IPS DF 6.9 (cell line): ENCODE data around the gene BPIFA2.

ENCODE experiments used
- DNase-seq: peaks from one replicate; pipeline ENCODE4 v3.0.0-alpha.2; 2013; ENCODE audit warnings: low read depth, low spot score
- H3K27ac ChIP-seq: one replicate; pipeline ENCODE4 v1.5.1; 2013; ENCODE audit warnings: low read length, control low read depth
- H3K27me3 ChIP-seq: 2 replicates; pipeline ENCODE4 v1.6.1; 2013; ENCODE audit warnings: mild to moderate bottlenecking, low read length; ENCODE audit not compliant: control insufficient read depth, insufficient read depth
- H3K36me3 ChIP-seq: 2 replicates; pipeline ENCODE4 v1.6.1; 2013; ENCODE audit warnings: low read length; ENCODE audit not compliant: control insufficient read depth, insufficient read depth
- H3K4me1 ChIP-seq: 2 replicates; pipeline ENCODE4 v1.6.1; 2013; ENCODE audit warnings: low read length; ENCODE audit not compliant: control insufficient read depth, insufficient read depth
- H3K4me3 ChIP-seq: 2 replicates; pipeline ENCODE4 v1.5.1; 2013; ENCODE audit warnings: mild to moderate bottlenecking, low read length
- H3K9me3 ChIP-seq: 2 replicates; pipeline ENCODE4 v1.6.1; 2013; ENCODE audit warnings: low read length, inconsistent platforms; ENCODE audit not compliant: control insufficient read depth, insufficient read depth
- WGBS: extraction: QIAGEN DNeasy Blood & Tissue Kit; methylation state at CpG from one replicate; pipeline ENCODE4 v1.1.7; 2013; ENCODE audit warnings: mixed read lengths, missing lambda C conversion rate; ENCODE audit not compliant: insufficient read length, insufficient coverage; 5-methylcytosine and 5-hydroxymethylcytosine counted together

Gene BPIFA2

DNA sequence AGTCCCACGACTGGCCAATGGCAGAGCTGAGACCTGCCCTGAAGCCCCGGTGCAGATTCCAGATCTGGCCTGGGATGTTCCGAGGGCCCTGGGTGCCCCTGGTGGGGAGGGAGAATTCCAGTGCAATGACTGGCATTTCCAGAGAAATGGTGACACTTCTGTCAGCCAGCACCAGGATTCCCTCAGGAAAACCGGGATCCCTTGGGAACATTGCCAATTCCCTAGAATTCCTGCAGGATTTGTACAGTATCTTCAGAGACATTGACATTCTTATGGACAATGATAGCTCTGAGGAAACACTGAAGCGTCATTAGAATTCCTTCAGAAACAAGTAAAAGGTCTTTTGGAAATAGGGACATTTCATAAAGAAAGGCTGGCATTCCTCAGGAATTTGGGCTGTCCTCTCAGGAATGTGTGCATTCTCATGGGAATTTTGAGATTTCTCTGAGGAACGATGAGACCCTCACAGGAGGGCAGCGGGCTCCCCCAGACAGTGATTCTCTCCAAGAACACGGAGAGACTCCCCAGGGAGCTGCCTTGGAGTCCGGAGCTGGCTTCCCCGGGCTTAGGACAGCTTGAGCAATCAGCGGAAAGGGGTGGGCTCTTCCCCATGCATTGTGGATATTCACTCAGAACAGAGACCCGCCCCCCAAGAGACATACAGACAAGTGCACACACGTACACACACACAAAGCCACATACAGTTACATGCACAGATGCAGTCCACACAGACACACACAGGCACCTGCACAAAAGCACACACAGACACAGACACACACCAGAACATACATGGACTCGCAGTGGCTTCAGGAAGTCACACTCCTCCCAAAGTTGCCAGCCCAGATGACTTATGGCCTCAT, 35.2 kb upstream of the BPIFA2 start:
- Histone ChIP-seq H3K27me3 (no peaks in the 10 kb centered on the region), H3K36me3 (no peaks in the 10 kb centered on the region), H3K27ac (no peak overlapping the region), H3K9me3 (no peaks in the 10 kb centered on the region), H3K4me1 (peaks cover 5% of the 10 kb centered on the region; the same call in 1 of the 2 replicates), H3K4me3 (no peak overlapping the region)
- DNase-seq = no peak
- no CpG with 5 or more reads among the region's 14 CpGs for WGBS

DNA sequence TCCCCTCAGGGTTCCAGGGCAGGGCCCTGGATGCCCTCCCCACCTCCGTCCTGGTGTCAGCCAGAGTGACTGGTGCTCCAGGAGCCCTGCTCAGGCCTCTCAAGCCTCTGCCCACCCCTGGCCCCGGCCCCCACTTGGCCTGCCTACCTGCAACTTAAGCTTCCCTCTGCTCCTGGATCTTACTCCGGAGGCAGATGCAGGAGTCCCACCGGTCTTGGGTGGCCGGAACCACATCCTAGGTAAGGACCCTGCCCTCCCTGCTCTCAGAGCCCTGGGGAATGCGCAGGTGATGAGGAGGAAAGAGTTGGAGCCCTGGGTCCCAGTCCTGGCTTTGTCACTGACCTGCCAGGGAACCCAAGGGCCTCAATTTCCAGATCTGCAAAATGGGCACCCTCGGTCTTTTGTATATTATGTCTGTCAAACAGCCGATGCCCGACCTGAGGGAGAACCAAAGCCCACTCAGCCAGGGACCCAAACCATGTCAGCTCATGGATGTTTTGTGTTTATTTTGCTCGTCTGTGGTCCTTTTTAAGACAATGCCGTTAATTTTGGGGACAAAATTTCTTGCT, 34.5 kb upstream of the BPIFA2 start:
- no CpG with 5 or more reads among the region's 11 CpGs for WGBS
- Histone ChIP-seq H3K9me3 (no peaks in the 10 kb centered on the region), H3K27me3 (no peaks in the 10 kb centered on the region), H3K36me3 (no peaks in the 10 kb centered on the region), H3K27ac (no peak overlapping the region), H3K4me3 (no peak overlapping the region), H3K4me1 (peaks cover 5% of the 10 kb centered on the region; the same call in 1 of the 2 replicates)
- no peak for DNase-seq

DNA sequence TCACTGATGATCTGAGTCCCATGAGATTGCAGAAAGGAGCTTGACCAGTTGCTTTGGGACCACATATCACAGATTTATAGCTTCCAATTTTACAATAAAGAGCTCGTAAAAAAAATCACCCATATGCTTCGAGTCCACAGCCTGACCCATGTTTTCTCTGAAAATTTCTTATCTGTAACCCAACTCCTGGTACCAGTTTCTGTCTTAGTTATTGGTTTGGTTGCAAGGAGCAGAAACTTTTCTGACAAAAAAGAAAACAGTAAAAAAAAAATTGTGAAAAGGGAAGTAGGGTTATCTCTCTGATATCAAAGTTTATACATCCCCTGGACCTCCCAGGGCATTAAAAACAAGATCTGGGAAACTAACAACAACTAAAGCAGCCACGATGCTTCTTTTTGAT, 30.8 kb upstream of the BPIFA2 start:
- Histone ChIP-seq H3K4me3 (no peak overlapping the region), H3K4me1 (peaks cover 4% of the 10 kb centered on the region; the same call in 1 of the 2 replicates), H3K9me3 (no peaks in the 10 kb centered on the region), H3K27ac (no peak overlapping the region), H3K36me3 (no peaks in the 10 kb centered on the region), H3K27me3 (no peaks in the 10 kb centered on the region)
- DNase-seq = no peak
- WGBS = no CpG with 5 or more reads among the region's 3 CpGs

DNA sequence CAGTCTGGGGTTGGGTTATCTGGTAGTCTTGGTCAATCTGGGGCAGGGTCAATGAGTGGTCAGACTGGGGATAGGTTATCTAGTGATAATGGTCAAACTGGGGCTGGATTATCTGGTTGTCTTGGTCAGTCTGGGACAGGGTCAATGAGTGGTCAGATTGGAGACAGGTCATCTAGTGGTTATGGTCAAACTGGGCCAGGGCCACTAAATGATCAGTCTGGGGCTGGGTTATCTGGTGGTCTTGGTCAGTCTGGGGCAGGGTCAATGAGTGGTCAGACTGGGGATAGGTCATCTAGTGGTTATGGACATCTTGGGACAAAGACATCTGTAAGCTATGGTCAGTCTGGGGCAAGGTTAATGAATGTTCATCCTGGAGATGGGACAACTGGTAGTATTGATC, 28.5 kb upstream of the BPIFA2 start:
- Histone ChIP-seq H3K27ac (no peak overlapping the region), H3K4me1 (no peaks in the 10 kb centered on the region), H3K9me3 (no peaks in the 10 kb centered on the region), H3K4me3 (no peak overlapping the region), H3K36me3 (no peaks in the 10 kb centered on the region), H3K27me3 (no peaks in the 10 kb centered on the region)
- DNase-seq = no peak

DNA sequence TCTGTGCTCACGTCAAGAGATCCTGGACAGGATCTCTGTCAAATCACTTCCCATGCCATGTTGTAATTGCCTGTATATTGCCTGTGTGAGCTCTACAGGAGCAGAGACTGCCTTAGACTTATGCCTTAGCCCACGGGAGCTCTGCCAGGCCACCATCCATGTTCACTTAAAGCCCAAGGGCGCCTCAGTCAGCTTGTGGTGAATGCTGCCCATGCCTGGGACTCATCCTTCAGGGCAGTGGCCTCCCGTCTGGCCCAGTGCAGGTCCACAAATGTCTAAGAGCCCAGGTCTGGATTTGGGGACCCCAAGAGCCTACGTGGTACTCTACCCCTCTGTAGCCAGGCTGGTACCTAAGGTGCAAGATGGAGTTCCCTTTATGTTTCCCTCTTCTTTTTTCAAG, 22.4 kb upstream of the BPIFA2 start:
- no peaks in the 10 kb centered on the region for H3K36me3 ChIP-seq
- H3K27me3 ChIP-seq = no peaks in the 10 kb centered on the region
- WGBS = no CpG with 5 or more reads among the region's 5 CpGs
- no peak overlapping the region for H3K27ac ChIP-seq
- no peaks in the 10 kb centered on the region for H3K9me3 ChIP-seq
- no peak for DNase-seq
- no peaks in the 10 kb centered on the region for H3K4me1 ChIP-seq
- no peak overlapping the region for H3K4me3 ChIP-seq

DNA sequence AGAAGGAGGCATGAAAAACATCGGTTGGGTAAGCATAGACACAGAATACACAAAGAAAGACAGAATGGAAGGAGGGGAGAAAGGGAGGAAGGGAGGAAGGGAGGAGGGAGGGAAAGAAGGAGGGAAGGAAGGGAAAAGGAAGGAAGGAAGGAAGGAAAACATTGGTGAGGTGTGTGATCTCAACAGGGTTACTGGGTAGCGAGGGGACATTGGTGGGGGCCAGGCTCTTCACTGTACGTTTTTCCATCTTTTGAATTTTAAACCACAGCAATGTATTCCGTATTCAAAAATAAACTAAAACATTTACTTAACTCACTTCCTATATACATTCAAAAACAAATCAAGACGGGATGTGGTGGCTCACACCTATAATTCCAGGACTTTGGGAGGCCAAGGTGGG, 20.7 kb upstream of the BPIFA2 start:
- Histone ChIP-seq H3K4me3 (no peak overlapping the region), H3K9me3 (no peaks in the 10 kb centered on the region), H3K36me3 (no peaks in the 10 kb centered on the region), H3K27ac (no peak overlapping the region), H3K4me1 (no peaks in the 10 kb centered on the region), H3K27me3 (no peaks in the 10 kb centered on the region)
- 100% methylated on average over 2 of the region's 5 CpGs for WGBS
- DNase-seq = no peak

DNA sequence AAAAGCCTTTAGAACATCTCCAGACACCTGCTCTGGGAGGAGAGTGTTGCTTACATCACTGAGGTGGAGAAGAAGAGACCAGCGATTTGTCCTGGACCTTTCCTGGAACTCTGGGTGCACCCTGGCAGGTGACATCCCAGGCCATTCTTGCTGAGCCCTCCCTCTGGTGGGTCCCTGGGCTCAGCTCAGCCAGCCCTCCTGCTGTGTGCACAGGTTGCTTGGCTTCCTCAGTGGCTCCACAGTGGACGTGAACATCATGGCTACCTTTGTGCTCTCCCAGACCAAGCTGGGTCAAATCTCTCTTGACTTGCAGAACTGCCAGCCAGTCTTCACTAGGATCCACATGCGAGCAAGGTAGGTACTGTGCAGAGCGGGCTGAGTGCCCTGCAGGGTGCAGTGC, 19.9 kb upstream of the BPIFA2 start:
- no peaks in the 10 kb centered on the region for H3K4me1 ChIP-seq
- no peaks in the 10 kb centered on the region for H3K27me3 ChIP-seq
- no peaks in the 10 kb centered on the region for H3K9me3 ChIP-seq
- no peak overlapping the region for H3K4me3 ChIP-seq
- H3K27ac ChIP-seq = no peak overlapping the region
- WGBS = no CpG with 5 or more reads among the region's 4 CpGs
- DNase-seq = no peak
- no peaks in the 10 kb centered on the region for H3K36me3 ChIP-seq

DNA sequence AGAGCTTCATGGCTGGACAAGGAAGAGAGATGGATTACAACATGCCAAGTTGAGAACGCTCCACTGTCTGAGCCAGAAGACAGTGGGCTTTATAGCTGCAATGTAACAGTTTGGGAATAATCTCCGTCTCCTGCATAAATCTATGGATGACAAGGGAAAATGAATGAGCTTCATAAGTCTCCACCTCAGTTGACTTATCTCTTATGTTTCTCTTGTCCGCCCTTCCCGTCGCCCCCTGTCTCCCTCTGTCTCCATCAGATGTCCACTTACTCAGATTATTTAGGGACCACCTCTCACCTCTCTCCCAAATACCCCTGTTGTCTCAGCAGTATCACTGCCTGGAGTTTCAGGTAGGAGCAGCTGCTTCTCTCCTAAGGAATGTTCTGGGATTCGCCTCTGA, 13.7 kb upstream of the BPIFA2 start:
- H3K4me3 ChIP-seq = no peak overlapping the region
- no peak overlapping the region for H3K27ac ChIP-seq
- no peak for DNase-seq
- WGBS = no CpG with 5 or more reads among the region's 6 CpGs
- H3K36me3 ChIP-seq = no peaks in the 10 kb centered on the region
- no peaks in the 10 kb centered on the region for H3K27me3 ChIP-seq
- no peaks in the 10 kb centered on the region for H3K4me1 ChIP-seq
- H3K9me3 ChIP-seq = no peaks in the 10 kb centered on the region

DNA sequence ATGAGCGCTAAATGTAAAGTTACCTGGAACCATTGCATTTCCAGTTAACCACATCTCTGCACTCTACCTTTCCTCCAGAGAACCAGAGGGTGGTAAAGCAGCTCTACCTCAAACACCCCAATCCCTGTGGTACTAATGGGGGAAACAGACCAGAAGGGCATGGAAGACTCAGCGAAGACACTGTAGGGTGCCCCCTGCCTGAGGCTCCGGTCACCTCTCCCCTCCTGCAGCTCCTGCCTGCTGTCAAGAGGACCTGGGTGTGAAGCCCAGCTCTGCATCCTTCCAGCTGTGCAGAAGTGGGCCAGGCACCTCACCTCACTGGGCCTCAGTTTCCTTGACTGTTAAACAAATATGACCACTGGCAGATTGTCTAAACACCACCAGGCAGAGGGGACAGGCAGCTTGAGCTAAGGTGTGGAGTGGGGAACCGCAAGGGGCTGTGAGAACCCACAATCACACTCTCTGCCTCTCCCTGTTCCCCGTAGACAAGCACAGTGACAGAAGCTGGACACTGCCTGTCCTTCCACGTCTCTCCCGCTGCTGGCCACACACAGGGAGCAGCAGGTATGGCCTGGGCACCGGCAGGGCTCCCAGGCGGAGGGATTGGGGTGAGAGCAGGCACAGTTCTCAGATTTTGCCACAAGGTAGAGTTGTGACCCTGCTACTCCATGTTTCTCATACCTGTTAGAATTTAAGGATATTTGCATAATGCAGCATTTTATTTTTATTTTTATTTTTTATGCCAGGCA, 9.1 kb upstream of the BPIFA2 start:
- Histone ChIP-seq H3K27ac (no peak overlapping the region), H3K36me3 (no peaks in the 10 kb centered on the region), H3K27me3 (no peaks in the 10 kb centered on the region), H3K9me3 (no peaks in the 10 kb centered on the region), H3K4me1 (no peaks in the 10 kb centered on the region), H3K4me3 (no peak overlapping the region)
- no CpG with 5 or more reads among the region's 9 CpGs for WGBS
- DNase-seq = no peak

DNA sequence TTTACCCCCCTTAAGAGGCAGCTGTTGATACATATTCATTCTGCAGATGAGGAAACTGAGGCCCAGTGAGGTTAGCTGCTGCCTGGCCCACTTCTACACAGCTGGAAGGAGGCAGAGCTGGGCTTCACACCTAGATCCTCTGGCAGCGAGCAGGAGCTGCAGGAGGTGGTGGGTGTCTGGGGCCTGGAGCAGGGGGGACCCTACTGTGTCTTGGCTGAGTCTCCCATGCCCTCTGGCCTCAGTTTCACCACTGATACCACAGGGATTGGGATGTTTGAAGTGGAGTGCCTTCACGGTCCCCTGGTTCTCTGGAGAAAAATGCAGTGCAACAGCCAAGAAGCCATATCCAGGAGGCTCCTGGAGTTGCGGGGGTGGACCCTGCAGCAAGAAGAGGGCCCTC, 8.2 kb upstream of the BPIFA2 start:
- WGBS = no CpG with 5 or more reads among the region's 3 CpGs
- DNase-seq = no peak
- H3K4me3 ChIP-seq = no peak overlapping the region
- H3K27ac ChIP-seq = no peak overlapping the region
- no peaks in the 10 kb centered on the region for H3K9me3 ChIP-seq
- no peaks in the 10 kb centered on the region for H3K36me3 ChIP-seq
- no peaks in the 10 kb centered on the region for H3K4me1 ChIP-seq
- no peaks in the 10 kb centered on the region for H3K27me3 ChIP-seq
